HT-29 (cell line): ENCODE results near the gene DPP4. TPM values are rescaled to one million over a fixed set of nuclear protein-coding genes. Genes with fewer than 3 reads are reported as not detected.

ENCODE experiments used
- DNase-seq: peaks from one replicate; pipeline ENCODE4 v3.0.0-alpha.2; 2015; ENCODE audit warnings: low spot score
- total RNA-seq: library from RNA; depleted of rRNA; stranded (reverse); fragments of >200 nt; shearing (Covaris generic); gene quantifications from 2 replicates; pipeline ENCODE4 v1.2.3, GENCODE V29; 2014; rRNA removed

DPP4 gene
- total RNA-seq: 12.7 and 19.0 TPM in 2 replicates

DNA sequence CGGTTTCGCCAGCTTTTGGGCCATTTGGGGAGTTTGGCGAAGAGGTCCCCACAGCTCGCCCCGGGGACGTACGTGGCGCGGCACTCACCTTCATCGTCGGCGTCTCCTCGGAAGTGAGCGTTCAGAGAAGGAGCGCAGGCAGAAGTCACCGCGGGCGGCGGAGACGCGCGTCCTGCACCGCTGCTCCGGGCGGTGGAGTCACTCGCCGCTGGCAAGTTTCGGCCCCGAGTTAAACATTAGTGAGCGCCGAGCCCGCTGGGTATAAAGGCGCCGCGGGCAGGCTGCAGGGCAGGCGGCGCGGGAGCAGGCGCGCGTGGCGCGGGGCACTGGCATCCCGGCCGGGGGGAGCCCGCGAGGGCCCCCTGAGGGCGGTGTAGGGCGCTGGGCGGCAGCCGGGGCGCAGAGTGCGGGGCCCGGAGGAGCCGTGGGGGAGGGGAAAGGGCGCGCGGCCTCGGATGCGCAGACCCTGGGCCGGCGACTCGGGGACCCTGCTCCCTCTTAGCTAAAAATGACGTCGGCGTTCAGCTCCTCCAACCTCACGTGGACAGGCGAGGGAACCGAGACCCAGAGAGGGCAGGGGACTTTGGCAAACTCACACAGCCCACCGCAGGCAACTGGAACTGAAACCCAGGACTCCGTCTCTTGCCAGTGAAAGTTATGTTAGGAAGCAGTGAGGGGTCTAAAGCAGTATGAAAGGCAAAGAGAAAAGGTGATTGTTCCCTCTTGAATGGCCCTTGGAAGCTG lies at the start of gene DPP4:
TSS of gene DPP4 (minus strand) at position 328 of the 744 bp plus-strand sequence. CDS start at position 94, 234 bp downstream.
- peak; percentile 71 for DNase-seq

DNA sequence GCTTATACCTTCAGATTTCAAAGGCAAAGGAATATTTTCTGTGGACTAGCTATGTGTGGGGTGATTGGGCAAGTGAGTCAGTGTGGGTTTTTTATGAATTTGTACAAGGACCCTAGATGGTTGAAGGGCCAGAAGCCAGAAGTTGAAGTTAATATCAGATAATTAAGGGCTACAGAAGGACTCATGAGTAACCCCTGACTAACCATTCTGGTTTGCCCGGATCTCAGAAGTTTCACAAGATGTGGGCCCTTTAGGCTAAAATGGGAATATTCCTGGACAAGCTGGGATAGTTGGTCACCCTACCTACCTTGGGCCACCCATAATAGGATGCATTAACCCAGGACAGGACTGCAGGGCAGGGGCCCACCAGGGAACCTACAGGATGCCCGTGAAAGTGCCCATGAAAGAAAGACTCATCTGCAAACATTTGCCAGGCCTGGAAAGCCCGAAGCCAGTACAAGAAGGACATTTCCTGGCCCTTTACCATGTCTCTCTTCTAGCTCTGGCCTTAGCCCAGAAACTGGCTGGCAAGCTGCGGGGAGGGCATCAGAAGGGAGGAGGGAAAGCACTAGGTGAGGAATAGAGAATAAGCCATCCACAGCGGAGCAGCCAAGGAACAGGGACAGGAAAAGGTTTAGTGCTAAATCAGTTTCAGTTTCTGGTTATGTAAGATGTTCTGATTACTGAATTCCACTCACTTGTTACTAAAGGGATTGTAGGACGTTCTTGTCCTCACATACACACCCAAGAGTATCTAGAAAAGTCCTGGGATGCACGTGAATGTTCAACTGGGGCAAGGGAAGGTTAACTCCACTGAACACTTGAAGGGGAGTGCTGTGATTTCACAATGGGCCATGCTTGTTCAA lies 44.4 kb upstream of the DPP4 start:
- no peak for DNase-seq

DNA sequence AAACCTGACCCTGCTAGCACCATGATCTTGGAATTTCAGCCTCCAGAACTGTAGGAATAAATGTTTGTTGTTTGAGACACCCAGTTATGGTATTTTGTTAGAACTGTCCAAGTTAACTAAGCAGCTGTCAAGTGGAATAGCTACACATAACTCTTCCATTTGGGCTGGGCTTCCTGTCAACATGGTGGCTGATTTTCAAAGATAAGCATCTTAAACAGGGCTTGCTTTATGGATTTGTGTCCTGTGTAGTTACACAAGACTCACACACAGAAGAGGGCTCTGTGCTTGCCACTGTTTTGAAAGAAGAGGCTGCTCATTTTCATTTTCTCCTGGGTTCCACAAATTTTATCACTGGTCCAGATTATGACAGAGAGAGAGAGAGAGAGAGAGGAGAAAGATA lies 42.3 kb upstream of the DPP4 start:
- DNase-seq: no peak

DNA sequence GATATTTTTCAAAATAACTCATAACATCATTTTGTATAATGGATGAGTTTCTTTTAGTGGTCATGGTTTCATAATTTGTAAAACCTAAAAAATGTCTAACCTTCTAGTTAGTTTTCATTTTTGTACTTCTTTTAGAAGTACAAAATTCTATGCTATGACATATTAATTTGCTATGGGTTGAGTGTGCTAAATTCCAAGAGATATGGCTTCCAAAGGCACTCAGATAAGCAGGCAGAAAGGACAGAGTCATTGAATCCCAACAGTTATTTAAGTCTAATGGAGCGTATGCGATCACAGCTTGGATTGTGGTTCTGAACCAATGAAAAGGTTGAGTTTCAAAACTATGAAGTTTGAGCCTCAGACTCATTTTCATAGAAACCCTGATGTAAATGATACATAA lies 41.1 kb upstream of the DPP4 start:
- no peak for DNase-seq

DNA sequence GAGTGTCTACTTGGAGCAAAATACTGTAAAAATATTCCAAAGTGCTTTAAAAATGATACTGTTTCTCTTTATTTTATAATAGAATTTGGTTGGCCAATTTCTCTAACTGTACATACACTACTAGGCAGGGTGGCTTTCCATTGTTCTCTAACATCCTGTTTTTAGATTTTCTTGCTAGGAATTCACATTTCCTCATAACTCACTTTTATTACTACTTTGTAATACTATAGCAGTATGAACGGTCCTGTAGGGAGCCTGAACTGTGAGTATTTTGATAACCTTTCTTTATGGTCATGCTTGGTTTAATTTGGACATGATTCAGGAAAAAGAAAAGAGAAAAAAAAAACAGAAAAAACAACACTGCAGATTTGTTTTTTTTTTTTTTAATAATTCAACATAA lies 40.3 kb upstream of the DPP4 start:
- DNase-seq: no peak

- DNase-seq: no peak
Observed at GRCh38 chr2:162113776-162114168, 39.8 kb upstream of the DPP4 start.

GRCh38 chr2:162113088-162113775 lies 39.2 kb upstream of the DPP4 start:
- DNase-seq: no peak

DNA sequence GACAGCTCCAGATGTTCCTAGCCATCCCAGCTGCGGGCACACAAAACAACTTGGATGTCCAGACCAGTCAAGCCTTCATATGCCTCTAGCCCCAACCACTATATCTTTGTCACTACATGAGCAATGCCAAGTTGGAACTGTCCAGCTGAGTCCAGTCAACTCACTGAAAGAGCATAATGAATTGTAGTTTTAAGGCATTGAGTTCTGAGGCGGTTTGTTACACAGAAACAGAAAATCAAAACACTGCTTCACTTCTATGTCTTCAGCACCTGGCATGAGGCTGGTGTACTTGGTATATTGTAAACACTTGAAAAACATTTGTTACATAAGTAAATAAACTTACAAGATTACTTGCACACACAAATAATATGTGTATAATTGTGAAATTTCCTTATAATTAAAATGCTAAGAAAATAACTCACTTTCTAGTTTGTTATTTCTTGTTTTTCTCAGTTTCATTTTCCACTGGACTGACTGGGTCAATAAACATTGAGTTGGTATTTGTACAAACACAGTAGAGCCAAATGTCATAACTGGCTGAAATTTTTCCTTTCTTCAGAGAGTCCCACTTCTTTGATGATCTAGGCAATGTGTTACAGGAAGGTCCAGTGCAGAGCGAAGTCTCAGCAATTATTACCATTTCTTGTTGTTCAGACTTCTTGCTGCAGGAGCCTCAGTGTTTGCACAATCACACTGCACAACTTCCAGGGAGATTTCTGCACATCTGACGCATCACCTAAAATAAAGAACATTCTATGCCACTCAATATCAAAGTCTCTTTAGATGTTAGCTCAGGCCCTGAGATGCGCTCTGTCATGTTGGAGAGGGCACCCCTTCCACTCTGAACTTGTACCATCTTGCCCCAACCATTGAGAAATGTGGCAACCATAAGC lies 38.2 kb upstream of the DPP4 start:
- DNase-seq: no peak

DNA sequence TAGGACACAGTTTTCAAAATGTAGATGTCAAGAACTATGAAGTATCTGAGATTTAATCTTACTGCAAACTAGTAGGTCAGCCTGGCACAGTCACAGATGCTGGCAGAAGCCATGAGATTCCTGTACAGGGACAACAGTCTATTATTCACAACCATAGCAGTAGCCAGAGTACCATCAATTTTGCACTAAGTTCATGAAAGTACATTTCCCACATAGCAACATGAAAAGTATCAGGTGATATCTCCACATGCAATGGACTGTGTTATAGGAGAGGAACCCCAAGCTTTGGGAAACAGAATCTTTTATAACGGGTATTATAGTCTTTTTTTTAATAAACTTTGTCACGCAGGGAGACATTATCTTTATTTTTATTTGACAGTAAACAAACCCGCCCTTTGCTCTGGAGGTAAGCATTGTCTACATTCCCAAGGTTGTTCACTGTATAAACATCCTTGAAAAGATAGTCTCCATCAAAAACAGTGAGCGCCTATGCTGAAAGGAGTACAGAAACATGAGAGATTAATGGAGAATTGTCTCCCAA lies 33.4 kb upstream of the DPP4 start:
- peak; percentile 60 for DNase-seq

- no peak for DNase-seq
Observed at GRCh38 chr2:162106746-162107145, 32.7 kb upstream of the DPP4 start.

- no peak for DNase-seq
Observed at GRCh38 chr2:162106146-162106551, 32.1 kb upstream of the DPP4 start.

DNA sequence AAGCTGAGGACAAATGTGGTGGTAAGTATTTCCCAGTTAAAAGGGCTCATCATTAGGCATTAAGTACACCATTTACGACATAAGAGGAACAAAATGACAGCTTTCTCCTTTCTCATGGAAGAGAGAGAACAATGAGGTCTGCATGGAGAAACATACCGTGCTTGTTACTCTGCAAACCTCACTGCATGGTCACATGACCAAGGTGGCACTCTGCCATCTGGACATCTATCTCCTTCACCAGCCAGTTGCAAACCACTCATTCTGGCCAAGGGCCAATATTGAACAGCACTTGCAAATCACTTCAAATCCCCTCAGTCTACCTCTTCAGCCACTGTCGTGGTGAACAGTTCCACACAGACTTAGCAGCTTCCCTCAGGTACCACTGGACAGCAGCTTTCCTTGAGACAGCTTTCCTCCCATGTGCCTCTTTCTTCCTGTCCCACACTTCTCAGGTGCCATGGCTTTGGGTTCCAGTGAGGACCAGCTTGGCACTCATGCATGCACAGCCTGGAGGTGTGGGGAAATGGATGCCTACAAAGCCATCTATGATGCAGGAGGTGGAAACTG lies 29.5 kb upstream of the DPP4 start:
- DNase-seq: no peak

DNA sequence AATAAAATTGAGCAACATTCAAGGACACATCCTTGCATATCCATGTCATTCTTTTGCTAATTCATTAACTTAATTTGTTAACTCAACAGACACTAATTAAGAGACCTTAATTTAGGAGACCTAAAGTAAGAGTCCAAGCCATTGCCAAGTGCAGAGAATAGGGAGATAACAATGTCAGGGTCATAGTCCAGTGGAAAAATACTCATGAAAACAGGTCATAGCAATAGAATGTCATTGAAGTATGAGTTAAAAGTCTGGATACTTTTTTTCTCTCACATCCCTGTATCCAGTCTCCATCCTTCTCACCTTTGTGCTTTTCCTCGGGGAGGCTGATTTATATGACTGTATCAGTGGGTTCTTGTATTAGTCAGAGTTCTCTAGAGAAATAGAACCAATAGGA lies 26.6 kb upstream of the DPP4 start:
- DNase-seq: no peak

DNA sequence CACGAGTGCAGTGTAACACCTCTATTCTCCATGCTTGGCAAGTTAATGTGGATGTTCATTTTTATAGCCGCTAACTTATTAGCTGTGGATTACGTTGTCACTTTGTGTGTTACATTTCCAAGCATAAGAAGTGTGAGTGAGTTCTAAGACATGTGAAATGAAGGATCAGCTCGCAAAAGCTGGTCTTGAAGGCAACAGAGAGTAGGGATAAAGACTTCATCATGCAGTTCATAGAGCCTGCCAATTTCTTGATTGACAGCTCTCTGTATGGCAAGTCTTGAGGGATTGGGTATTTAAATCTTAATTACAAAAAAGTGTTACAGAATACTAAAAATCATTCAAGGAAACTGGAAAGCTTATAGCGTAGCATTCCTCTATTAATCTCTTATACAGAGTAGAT lies 25.8 kb upstream of the DPP4 start:
- no peak for DNase-seq

GRCh38 chr2:162092658-162093556 lies 18.9 kb upstream of the DPP4 start:
- peak; percentile 16 for DNase-seq

- no peak for DNase-seq
Observed at GRCh38 chr2:162092008-162092390, 18.0 kb upstream of the DPP4 start.

DNA sequence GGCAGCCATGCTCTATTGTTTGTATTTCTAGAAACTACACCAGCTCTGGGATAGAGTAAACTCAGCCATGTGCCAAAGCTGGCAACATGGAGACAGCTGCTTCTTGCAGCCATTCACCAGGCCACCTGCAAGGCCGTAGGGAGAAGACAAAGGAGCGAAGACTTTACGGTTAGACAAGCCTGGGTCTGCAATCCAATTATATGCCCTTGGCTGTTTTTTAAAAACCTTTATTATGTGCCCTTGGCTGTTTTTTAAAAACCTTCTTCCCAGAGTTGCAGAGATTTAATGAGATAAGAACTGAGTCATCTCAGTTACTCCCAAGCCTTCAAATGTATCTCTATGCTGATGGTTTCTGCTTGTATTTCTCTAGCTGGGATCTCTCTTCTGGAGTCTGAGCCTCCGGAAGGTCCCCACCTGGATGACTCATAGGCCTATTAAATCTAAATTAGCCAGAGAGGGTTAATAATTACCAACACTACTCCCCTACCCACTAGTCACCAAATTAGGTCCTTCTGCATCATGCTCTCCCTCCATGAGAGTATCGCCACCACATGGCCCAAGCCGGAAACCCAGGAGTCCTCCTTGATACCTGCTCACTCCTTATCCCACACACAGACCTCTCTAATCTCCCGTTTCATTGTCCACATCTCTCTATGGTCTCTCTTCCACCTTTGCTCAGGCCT lies 17.5 kb upstream of the DPP4 start:
- peak; percentile 95 for DNase-seq

- peak; percentile 42 for DNase-seq
Observed at GRCh38 chr2:162090109-162090508, 16.1 kb upstream of the DPP4 start.

DNA sequence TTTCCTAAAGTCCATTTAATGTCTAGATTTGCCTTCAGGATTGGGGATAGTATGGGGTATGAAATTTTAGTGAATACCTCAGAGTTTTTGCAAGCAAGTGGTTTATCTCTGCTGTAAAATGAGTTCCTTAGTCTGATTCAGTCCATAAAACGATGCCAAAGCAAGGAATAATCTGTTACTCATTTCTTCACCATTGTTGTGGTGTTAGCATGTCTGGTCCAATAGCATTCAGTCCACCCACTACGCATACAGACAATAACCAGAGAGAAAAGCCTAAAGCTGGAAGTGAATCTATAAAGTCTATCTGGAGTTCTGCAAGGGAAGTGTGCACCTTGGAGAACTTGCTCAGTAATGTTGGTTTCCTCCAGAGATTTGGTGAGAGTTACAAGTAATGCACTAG lies 12.9 kb upstream of the DPP4 start:
- no peak for DNase-seq
